Choroid plexus epithelial cell (primary cell): ENCODE results near the gene SPG11.

Source experiments
- DNase-seq: peaks from one replicate; pipeline ENCODE4 v3.0.0-alpha.2; 2010; ENCODE audit warnings: low read depth
- H3K4me3 ChIP-seq: 2 replicates; pipeline ENCODE4 v1.5.1; 2011; ENCODE audit warnings: low read depth, mild to moderate bottlenecking, control low read depth, low read length, moderate library complexity
- TF ChIP-seq, protein P1 (sequence below): conservative IDR thresholded peaks from 2 replicates; pipeline ENCODE4 v1.5.1; 2011; ENCODE audit warnings: low read depth, mild to moderate bottlenecking, control low read depth, inconsistent platforms, low read length, moderate library complexity

SPG11 gene

DNA sequence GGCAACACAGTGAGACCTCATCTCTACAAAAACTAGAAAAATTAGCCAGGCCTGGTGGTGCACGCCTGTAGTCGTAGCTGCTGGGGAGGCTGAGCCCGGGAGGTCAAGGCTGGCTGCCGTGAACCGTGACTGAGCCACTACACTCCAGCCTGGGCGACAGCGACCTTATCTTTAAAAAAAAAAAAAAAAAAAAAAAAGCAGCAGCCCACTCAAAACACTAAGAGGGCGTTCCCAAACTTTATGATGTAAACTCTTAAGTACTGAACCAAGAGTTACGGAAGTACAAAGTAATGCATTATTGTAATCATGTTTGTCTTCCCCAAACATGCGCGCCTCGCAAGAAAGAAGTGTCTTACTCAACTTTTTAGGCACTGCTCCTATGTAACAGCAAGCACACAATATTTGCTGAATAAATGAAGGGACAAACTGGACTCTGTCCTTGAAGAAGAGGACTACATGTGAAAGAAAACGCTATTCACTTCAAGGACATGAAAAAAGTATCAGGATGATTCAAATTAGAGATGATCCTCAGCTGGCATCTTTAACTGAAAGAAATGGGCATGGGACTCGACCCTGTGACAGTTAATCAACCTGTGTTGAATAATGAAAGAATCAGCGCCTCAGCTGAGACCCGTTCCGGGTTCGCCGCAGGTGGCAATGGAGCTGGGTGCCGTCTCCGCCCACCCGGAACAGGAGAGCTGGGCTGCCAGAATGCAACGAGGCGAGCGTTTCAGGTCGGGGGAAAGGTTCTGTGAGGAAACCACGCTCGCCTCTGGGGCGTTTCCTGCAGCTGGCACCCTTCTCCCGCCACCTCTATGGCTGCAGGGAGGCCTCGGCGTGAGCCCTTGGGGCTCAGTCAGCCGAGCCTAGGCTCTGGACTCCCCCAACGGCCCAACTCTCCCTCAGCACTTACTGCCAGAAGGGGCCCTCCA, 718 bp downstream of the SPG11 start:
- TF ChIP-seq, protein P1, sequence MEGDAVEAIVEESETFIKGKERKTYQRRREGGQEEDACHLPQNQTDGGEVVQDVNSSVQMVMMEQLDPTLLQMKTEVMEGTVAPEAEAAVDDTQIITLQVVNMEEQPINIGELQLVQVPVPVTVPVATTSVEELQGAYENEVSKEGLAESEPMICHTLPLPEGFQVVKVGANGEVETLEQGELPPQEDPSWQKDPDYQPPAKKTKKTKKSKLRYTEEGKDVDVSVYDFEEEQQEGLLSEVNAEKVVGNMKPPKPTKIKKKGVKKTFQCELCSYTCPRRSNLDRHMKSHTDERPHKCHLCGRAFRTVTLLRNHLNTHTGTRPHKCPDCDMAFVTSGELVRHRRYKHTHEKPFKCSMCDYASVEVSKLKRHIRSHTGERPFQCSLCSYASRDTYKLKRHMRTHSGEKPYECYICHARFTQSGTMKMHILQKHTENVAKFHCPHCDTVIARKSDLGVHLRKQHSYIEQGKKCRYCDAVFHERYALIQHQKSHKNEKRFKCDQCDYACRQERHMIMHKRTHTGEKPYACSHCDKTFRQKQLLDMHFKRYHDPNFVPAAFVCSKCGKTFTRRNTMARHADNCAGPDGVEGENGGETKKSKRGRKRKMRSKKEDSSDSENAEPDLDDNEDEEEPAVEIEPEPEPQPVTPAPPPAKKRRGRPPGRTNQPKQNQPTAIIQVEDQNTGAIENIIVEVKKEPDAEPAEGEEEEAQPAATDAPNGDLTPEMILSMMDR: no peak
- peak overlapping the region; percentile 81 for H3K4me3 ChIP-seq
- peak; percentile 74 for DNase-seq

DNA sequence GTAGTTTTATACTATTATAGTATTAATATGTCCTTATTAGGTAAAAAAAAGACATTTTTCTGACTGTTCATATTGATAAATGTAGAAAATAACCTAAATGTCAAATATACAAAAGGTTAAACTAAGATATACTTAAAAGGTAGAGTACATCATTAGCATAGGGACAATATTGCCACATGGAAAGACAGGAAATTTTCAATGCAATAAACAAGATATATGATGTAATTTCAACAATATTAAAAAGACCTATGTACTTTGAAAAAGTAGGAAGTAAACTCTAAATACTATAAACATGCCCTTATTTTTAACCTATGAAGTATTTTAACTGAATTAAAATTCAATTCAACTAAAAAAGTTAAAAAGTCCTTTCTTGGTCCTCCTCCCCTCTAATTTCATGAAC, 1.9 kb downstream of the SPG11 start:
- DNase-seq: no peak
- H3K4me3 ChIP-seq: no peak overlapping the region
- TF ChIP-seq, protein P1: no peak

DNA sequence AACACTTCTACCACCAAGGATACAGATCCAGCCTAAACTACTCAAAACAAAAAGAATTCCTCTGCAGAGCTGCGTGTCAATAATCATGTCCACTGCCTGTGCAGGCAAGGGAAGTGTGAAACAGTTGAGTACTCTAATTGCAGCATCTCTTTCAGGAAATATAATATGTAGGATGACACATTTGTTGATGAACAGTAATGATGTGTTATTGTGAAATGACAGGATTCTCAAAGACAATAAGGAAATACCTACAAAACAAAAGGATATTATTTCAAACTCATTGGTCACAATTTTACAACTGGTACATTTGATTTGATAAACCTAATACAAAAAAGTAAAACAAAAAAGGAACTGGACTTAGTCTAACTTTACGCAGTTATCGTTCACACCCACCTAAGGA, 4.4 kb downstream of the SPG11 start:
- TF ChIP-seq, protein P1: no peak
- H3K4me3 ChIP-seq: no peak overlapping the region
- DNase-seq: no peak

DNA sequence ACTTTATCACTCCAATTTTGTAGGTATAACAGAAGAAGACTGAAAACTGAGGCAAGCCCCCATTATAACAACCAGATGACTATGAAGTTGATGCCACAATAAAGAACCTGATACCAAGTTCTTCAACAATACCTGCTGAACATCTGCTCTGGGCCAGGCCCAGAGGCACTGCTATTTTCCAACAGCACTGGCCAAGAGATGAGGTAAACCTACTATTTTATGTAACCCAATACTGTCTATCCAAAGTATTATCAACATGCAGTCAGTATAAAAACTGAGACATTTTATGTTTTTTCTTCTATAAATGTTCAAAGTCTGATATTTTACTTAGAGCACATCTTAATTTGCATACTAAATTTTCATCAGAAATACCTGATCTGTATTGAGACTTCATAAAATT, 6.1 kb downstream of the SPG11 start:
- H3K4me3 ChIP-seq: no peak overlapping the region
- DNase-seq: no peak
- TF ChIP-seq, protein P1: no peak

DNA sequence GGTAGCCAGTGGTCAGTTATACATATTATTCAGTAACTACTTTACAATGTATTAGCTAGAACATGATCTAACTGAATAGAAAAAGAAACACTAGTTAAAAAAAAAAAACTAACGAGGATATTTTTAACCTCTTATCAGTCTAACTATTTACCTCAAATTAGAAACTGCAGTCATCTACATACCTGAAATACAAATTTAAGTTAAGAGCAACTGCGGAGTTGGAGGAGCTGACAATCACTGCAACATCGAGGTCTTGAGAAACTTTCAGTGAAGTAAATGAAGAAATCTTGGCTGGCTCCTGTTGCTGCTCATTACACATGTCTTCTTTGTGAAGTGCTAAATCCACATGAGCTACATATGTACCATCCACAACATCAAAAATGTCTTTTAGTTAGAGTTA, 6.5 kb downstream of the SPG11 start:
- no peak overlapping the region for H3K4me3 ChIP-seq
- DNase-seq: no peak
- TF ChIP-seq, protein P1: no peak

DNA sequence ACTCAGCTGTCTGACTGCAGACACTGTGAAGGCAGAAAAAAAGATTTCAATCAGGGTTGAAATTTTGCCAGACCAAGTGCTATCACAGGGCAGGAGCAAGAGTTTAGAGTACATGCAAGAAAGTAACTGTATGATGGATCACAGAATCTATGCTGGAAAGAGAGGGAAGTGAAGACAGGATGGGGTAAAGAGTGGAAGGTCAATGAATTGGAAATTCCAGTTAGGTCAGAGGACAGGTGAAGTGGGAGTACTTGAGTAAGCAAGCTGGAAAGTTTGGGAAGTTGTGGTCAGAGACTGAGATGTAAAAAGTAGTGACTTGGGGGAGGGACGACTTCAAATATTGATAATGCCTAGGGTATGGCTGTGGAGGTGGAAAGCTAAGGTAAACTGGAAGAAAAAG, 7.2 kb downstream of the SPG11 start:
- no peak for DNase-seq
- TF ChIP-seq, protein P1: no peak
- H3K4me3 ChIP-seq: no peak overlapping the region

DNA sequence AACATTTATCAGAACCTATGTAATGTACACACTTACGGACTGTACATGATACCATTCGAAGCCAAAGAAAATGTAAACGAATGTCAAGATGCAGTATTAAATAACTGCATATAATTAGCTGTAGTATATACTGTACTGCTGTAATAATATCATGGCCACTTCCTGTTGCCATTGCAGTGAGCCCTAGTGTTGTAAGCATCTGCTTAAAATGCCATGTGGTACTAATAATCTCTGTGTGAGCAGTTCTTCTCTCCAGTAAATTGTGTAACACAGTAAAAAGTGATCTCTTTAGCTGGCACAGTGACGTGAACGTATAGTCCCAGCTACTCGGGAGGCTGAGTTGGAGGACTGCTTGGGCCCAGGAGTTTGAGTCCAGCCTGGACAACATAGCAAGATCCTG, 8.6 kb downstream of the SPG11 start:
- TF ChIP-seq, protein P1: no peak
- DNase-seq: peak; percentile 16
- no peak overlapping the region for H3K4me3 ChIP-seq
